SK-N-SH (cell line): ENCODE data around the gene APH1B. TPM values are rescaled to one million over a fixed set of nuclear protein-coding genes. Genes with fewer than 3 reads are reported as not detected.

Experiments
- CTCF ChIA-PET: fragments of 300-600, 350-600 bp; formaldehyde crosslinking; extraction: SDS; loops from one replicate; lab custom pipeline; 2021; lab: Yijun Ruan, JAX
- POLR2A ChIA-PET: fragments of 350-600 bp; sonication (Branson Sonifier 250); formaldehyde crosslinking; extraction: SDS; loops from one replicate; lab custom pipeline; 2020; ENCODE audit warnings: antibody characterized with exemption, inconsistent platforms; lab: Yijun Ruan, JAX
- DNase-seq: peaks from one replicate; pipeline ENCODE4 v3.0.0; 2012
- H2AFZ ChIP-seq: fragments of 200-600 bp; sonication (generic); 2 replicates; pipeline ENCODE4 v1.8.1; 2016; ENCODE audit warnings: antibody characterized with exemption, mild to moderate bottlenecking, low read depth
- H3F3A ChIP-seq: fragments of 200-600 bp; sonication (generic); replicated peaks from 2 replicates; pipeline ENCODE3; 2016; ENCODE audit warnings: antibody characterized with exemption, mild to moderate bottlenecking; ENCODE audit not compliant: insufficient read depth
- H3K27ac ChIP-seq, 2 experiments: fragments of 200-500 bp in 1 of 2; fragments of 200-600 bp in 1 of 2; sonication (Bioruptor generic) in 1 of 2; sonication (generic), shearing (Covaris generic) in 1 of 2; 2 replicates each; pipeline versions ENCODE4 v1.5.1 to v1.6.1; 2014 to 2016; ENCODE audit warnings: low read depth in 2 of 2, inconsistent platforms in 1 of 2, low read length in 1 of 2, mild to moderate bottlenecking in 1 of 2, mixed read lengths in 1 of 2
- H3K27me3 ChIP-seq: fragments of 200-600 bp; sonication (generic), shearing (Covaris generic); 2 replicates; pipeline ENCODE4 v1.6.1; 2016; ENCODE audit warnings: mixed run types; ENCODE audit not compliant: insufficient read depth
- H3K36me3 ChIP-seq, 2 experiments: fragments of 200-500 bp in 1 of 2; fragments of 200-600 bp in 1 of 2; sonication (Bioruptor generic) in 1 of 2; sonication (generic) in 1 of 2; replicated peaks in 1 of 2; 2 replicates each; pipeline versions ENCODE3 to v1.5.1; 2014 to 2016; ENCODE audit warnings: low read length in 1 of 2, mild to moderate bottlenecking in 1 of 2; ENCODE audit not compliant: insufficient read depth in 2 of 2, control insufficient read depth in 1 of 2
- H3K4me1 ChIP-seq, 2 experiments: fragments of 200-500 bp in 1 of 2; fragments of 200-600 bp in 1 of 2; sonication (Bioruptor generic) in 1 of 2; sonication (generic), shearing (Covaris generic) in 1 of 2; 2 replicates each; pipeline versions ENCODE4 v1.5.1 to v1.6.1; 2014 to 2016; ENCODE audit warnings: low read depth in 1 of 2, low read length in 1 of 2, mixed run types in 1 of 2; ENCODE audit not compliant: insufficient read depth in 2 of 2, control insufficient read depth in 1 of 2
- H3K4me2 ChIP-seq: fragments of 200-600 bp; sonication (generic), shearing (Covaris generic); 2 replicates; pipeline ENCODE4 v1.6.1; 2017; ENCODE audit warnings: mixed run types
- H3K4me3 ChIP-seq, 2 experiments: fragments of 200-500 bp in 1 of 2; fragments of 200-600 bp in 1 of 2; sonication (Bioruptor generic) in 1 of 2; sonication (generic), shearing (Covaris generic) in 1 of 2; 2 replicates each; pipeline versions ENCODE4 v1.5.1 to v1.8.1; 2014 to 2016; ENCODE audit warnings: low read depth in 2 of 2, inconsistent platforms in 1 of 2, low read length in 1 of 2, mild to moderate bottlenecking in 1 of 2, mixed read lengths in 1 of 2, moderate library complexity in 1 of 2
- H3K79me2 ChIP-seq: fragments of 200-600 bp; sonication (generic); 2 replicates; pipeline ENCODE4 v1.8.1; 2017; ENCODE audit warnings: mild to moderate bottlenecking; ENCODE audit not compliant: insufficient read depth
- H3K9ac ChIP-seq: fragments of 200-600 bp; sonication (generic); 2 replicates; pipeline ENCODE4 v1.6.1; 2017; ENCODE audit warnings: mixed run types
- H3K9me2 ChIP-seq: fragments of 200-600 bp; sonication (generic); 2 replicates; pipeline ENCODE4 v1.6.1; 2017; ENCODE audit warnings: mixed run types
- H3K9me3 ChIP-seq: fragments of 200-600 bp; sonication (generic); 2 replicates; pipeline ENCODE4 v1.6.1; 2017; ENCODE audit warnings: mixed run types, mild to moderate bottlenecking, moderate library complexity
- H4K20me1 ChIP-seq: fragments of 200-600 bp; sonication (generic); 2 replicates; pipeline ENCODE4 v1.6.1; 2017; ENCODE audit warnings: mild to moderate bottlenecking, mixed run types; ENCODE audit not compliant: insufficient read depth
- FOXJ3 ChIP-seq: sonication (generic); formaldehyde crosslinking; IDR thresholded peaks from 2 replicates; pipeline ENCODE4 v1.5.1; 2020; ENCODE audit warnings: mild to moderate bottlenecking, missing genetic modification reagents
- FOXM1 ChIP-seq: IDR thresholded peaks from 2 replicates; pipeline ENCODE4 v1.4.0; 2012; ENCODE audit warnings: low read depth, mild to moderate bottlenecking
- SIN3A ChIP-seq: IDR thresholded peaks from 2 replicates; pipeline ENCODE4 v1.6.1; 2012; ENCODE audit warnings: low read depth, mild to moderate bottlenecking, low read length, moderate library complexity, borderline replicate concordance
- YY1 ChIP-seq: IDR thresholded peaks from 2 replicates; pipeline ENCODE4 v1.4.0; 2012; ENCODE audit warnings: low read depth, mild to moderate bottlenecking
- WGBS: methylation state at CpG from one replicate; pipeline ENCODE4 v1.1.6; 2017; ENCODE audit warnings: low lambda C conversion rate; 5-methylcytosine and 5-hydroxymethylcytosine counted together
- polyA plus RNA-seq, 3 experiments: library from polyadenylated mRNA; depleted of rRNA; stranded (reverse); fragments of >200 nt; gene quantifications; 2 replicates each; pipeline ENCODE4 v1.2.3, GENCODE V29; 2012
- TF ChIP-seq, protein P1 (sequence below): IDR thresholded peaks from 2 replicates; pipeline ENCODE4; 2012
- TF ChIP-seq, protein P2 (sequence below): IDR thresholded peaks from 2 replicates; pipeline ENCODE4 v1.6.1; 2012; ENCODE audit warnings: mild to moderate bottlenecking, low read depth, low read length, moderate library complexity
- TF ChIP-seq, protein P3 (sequence below): IDR thresholded peaks from 2 replicates; pipeline ENCODE4 v1.4.0; 2012; ENCODE audit warnings: low read depth

APH1B gene
- polyA plus RNA-seq, 1 of the 3 experiments (the other 2 are of a cell fraction), result 7.6 TPM

DNA sequence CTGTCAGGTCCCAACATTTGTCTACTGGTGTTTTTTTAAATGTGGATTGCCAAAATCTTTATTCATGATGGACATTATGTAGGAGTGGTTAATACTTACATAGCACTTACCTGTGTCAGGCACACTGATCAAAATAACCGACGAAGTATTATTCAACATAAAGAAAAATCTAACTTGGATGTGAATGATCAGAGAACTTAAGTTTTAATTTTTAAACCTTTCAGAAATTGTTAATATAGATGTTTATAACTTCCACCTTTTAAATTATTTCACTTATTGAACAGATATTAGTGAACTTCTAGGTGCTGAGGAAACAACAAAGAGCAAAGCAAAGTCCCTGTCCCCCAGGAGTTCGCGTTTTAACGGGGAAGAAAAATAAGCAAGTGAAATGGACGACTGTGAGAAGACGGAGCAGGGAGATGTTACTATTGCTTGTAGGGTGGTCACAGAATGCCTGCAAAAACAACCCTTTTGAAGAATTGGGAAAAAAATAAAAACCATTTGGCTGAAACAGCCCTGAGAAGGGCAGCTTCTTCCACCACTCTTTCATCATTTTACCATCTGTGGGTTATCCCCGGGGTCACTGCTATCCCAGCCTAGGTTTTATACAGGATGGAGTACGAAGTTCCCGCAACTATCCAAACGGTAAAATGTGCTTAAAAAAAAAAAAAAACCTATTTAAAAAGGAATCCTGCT is 915 bp upstream of the APH1B start:
- peak overlapping the region; percentile 77 to 81 for H3K27ac ChIP-seq
- H3K79me2 ChIP-seq, result peaks cover 5% of the 10 kb centered on the region; the same call in 1 of the 2 replicates
- H2AFZ ChIP-seq, result peak overlapping the region; percentile 84
- H4K20me1 ChIP-seq, result no peaks in the 10 kb centered on the region
- peaks cover 8% of the 10 kb centered on the region for H3F3A ChIP-seq
- H3K4me1 ChIP-seq, result peaks cover 4 to 9% of the 10 kb centered on the region in 2 experiments; a peak in 3 of 4 replicates
- CTCF ChIA-PET, result interaction anchor here (1.0 to 1.4 kb wide), 5 partner anchors 10 to 125 kb away, joined by 3 to 5 read pairs (median 3); no protein-coding TSS in a partner anchor
- no peak for DNase-seq
- H3K9me3 ChIP-seq, result no peaks in the 10 kb centered on the region
- peak overlapping the region; percentile 87 for H3K4me2 ChIP-seq
- H3K9me2 ChIP-seq, result no peaks in the 10 kb centered on the region
- peak overlapping the region; percentile 84 for H3K9ac ChIP-seq
- peak overlapping the region; percentile 63 to 70 for H3K4me3 ChIP-seq
- POLR2A ChIA-PET, result interaction anchor here (0.6 to 1.4 kb wide), 6 partner anchors 9 to 1770 kb away, joined by 3 to 9 read pairs (median 4); partner anchors contain the start of genes RAB8B and RPS27L
- TF ChIP-seq YY1 (no peak), FOXM1 (no peak)
- TF ChIP-seq, protein P1, sequence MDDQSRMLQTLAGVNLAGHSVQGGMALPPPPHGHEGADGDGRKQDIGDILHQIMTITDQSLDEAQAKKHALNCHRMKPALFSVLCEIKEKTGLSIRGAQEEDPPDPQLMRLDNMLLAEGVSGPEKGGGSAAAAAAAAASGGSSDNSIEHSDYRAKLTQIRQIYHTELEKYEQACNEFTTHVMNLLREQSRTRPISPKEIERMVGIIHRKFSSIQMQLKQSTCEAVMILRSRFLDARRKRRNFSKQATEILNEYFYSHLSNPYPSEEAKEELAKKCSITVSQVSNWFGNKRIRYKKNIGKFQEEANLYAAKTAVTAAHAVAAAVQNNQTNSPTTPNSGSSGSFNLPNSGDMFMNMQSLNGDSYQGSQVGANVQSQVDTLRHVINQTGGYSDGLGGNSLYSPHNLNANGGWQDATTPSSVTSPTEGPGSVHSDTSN, result no peak
- H3K27me3 ChIP-seq, result no peaks in the 10 kb centered on the region
- 44% methylated on average over 11 of the region's 11 CpGs for WGBS
- H3K36me3 ChIP-seq, result peaks cover 8 to 25% of the 10 kb centered on the region in 2 experiments

DNA sequence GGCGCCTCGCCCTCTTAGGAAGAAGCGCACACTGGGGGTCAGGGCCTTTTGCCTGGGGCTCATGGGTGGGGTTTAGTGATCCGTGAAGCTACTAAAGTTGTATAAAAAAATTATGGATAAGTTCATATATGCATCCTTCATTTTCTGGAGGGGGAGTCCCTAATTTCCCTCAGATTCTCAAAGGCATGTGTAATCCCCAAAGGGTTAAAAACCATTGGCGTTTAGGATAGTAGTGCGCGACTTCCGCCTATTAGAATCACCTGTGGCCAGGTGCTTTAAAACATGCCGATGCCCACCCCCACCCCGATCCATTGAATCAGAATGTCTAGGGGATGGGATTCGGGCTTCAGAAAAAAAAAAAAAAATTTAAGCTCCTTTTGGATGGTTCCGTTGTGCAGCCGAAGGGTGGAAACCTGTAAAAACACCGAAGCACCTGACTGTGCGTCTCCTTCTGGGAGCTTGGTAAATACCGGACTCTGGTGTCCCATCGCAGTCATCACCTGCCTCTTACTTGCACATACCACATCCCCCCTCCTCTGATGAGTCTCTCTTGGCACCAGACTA is 570 bp downstream of the APH1B start:
- Histone ChIP-seq H3K9ac (peak overlapping the region; percentile 95), H3K4me3 (peak overlapping the region; percentile 74 to 79), H3K4me1 (peaks cover 4 to 9% of the 10 kb centered on the region in 2 experiments; a peak in 3 of 4 replicates), H3K27ac (peak overlapping the region; percentile 36 to 49; a peak in 3 of 4 replicates), H3F3A (peaks cover 14% of the 10 kb centered on the region), H3K9me2 (no peaks in the 10 kb centered on the region), H3K36me3 (peaks cover 8 to 36% of the 10 kb centered on the region in 2 experiments), H3K4me2 (peak overlapping the region; percentile 97), H3K9me3 (no peaks in the 10 kb centered on the region), H2AFZ (peak overlapping the region; percentile 88), H4K20me1 (no peaks in the 10 kb centered on the region), H3K27me3 (no peaks in the 10 kb centered on the region), H3K79me2 (peaks cover 5% of the 10 kb centered on the region; the same call in 1 of the 2 replicates)
- no peak for DNase-seq
- ChIA-PET CTCF (interaction anchor here (0.6 to 2.7 kb wide), 6 partner anchors 9 to 1654 kb away, joined by 3 to 8 read pairs (median 4); no protein-coding TSS in a partner anchor), POLR2A (no interaction called here)
- TF ChIP-seq SIN3A, result no peak
- TF ChIP-seq, protein P2, sequence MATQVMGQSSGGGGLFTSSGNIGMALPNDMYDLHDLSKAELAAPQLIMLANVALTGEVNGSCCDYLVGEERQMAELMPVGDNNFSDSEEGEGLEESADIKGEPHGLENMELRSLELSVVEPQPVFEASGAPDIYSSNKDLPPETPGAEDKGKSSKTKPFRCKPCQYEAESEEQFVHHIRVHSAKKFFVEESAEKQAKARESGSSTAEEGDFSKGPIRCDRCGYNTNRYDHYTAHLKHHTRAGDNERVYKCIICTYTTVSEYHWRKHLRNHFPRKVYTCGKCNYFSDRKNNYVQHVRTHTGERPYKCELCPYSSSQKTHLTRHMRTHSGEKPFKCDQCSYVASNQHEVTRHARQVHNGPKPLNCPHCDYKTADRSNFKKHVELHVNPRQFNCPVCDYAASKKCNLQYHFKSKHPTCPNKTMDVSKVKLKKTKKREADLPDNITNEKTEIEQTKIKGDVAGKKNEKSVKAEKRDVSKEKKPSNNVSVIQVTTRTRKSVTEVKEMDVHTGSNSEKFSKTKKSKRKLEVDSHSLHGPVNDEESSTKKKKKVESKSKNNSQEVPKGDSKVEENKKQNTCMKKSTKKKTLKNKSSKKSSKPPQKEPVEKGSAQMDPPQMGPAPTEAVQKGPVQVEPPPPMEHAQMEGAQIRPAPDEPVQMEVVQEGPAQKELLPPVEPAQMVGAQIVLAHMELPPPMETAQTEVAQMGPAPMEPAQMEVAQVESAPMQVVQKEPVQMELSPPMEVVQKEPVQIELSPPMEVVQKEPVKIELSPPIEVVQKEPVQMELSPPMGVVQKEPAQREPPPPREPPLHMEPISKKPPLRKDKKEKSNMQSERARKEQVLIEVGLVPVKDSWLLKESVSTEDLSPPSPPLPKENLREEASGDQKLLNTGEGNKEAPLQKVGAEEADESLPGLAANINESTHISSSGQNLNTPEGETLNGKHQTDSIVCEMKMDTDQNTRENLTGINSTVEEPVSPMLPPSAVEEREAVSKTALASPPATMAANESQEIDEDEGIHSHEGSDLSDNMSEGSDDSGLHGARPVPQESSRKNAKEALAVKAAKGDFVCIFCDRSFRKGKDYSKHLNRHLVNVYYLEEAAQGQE, result no peak
- TF ChIP-seq, protein P3, sequence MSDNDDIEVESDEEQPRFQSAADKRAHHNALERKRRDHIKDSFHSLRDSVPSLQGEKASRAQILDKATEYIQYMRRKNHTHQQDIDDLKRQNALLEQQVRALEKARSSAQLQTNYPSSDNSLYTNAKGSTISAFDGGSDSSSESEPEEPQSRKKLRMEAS, result no peak
- TF ChIP-seq FOXJ3, result no peak
- 66% methylated on average over 17 of the region's 17 CpGs for WGBS
